Measurements from ENCODE around the gene CPSF4. TPM values are rescaled to one million over a fixed set of nuclear protein-coding genes. Genes with fewer than 3 reads are reported as not detected.

The CPSF4 gene
- total and polyA plus RNA-seq, 12 donors = 12.6 to 21.7 (median 16.1) TPM

- Histone ChIP-seq H3K9me3 (no peaks in the 10 kb centered on the region), H3K4me1 (no peaks in the 10 kb centered on the region), H3K36me3 (peaks cover 3 to 100% (median 63%) of the 10 kb centered on the region in 9 donors), H3K27me3 (no peaks in the 10 kb centered on the region), H3K4me3 (no peak overlapping the region), H3K27ac (no peak overlapping the region)
- DNase-seq (no peak), ATAC-seq (no peak)
- no peak for TF ChIP-seq CTCF (IDR thresholded peaks at IDR 0.05)
- intact Hi-C loops (cut with DNase I) = loop anchor here in 2 of 10 donors (10.0 kb wide), 2 partner anchors 53 to 373 kb away; no protein-coding TSS in a partner anchor
- 92 to 94% methylated on average over 9 of the region's 9 CpGs for WGBS, 2 donors
These were observed 20.5 kb upstream of the CPSF4 start for GRCh38 chr7:99418260-99418659.

GRCh38 chr7:99419323-99420021 is 19.3 kb upstream of the CPSF4 start:
- 90% methylated on average over 28 to 29 of the region's 29 CpGs for WGBS, 2 donors
- no peak for TF ChIP-seq CTCF (IDR thresholded peaks at IDR 0.05)
- ATAC-seq = peak in 2 of 8 donors; percentile 10 to 37
- intact Hi-C loops (cut with DNase I) = loop anchor here in 2 of 10 donors (10.0 kb wide), 2 partner anchors 55 to 375 kb away; no protein-coding TSS in a partner anchor
- no peak overlapping the region for H3K27ac ChIP-seq
- no peaks in the 10 kb centered on the region for H3K9me3 ChIP-seq
- no peak overlapping the region for H3K4me3 ChIP-seq
- H3K36me3 ChIP-seq = peaks cover 3 to 100% (median 63%) of the 10 kb centered on the region in 9 donors
- no peaks in the 10 kb centered on the region for H3K27me3 ChIP-seq
- no peaks in the 10 kb centered on the region for H3K4me1 ChIP-seq
- DNase-seq = no peak

- ATAC-seq = no peak
- TF ChIP-seq CTCF (IDR thresholded peaks at IDR 0.05) = no peak
- intact Hi-C loops (cut with DNase I) = no loop called here
- Histone ChIP-seq H3K4me1 (no peaks in the 10 kb centered on the region), H3K36me3 (peaks cover 3 to 100% (median 63%) of the 10 kb centered on the region in 9 donors), H3K9me3 (no peaks in the 10 kb centered on the region), H3K27ac (no peak overlapping the region), H3K4me3 (no peak overlapping the region), H3K27me3 (no peaks in the 10 kb centered on the region)
- DNase-seq = no peak
- WGBS, 2 donors = 87 to 94% methylated on average over 5 of the region's 5 CpGs
These were observed 18.5 kb upstream of the CPSF4 start for GRCh38 chr7:99420213-99420612.

- DNase-seq = no peak
- 91 to 92% methylated on average over 7 of the region's 7 CpGs for WGBS, 2 donors
- Histone ChIP-seq H3K4me3 (no peak overlapping the region), H3K9me3 (no peaks in the 10 kb centered on the region), H3K27ac (no peak overlapping the region), H3K27me3 (no peaks in the 10 kb centered on the region), H3K4me1 (no peaks in the 10 kb centered on the region), H3K36me3 (peaks cover 3 to 98% (median 58%) of the 10 kb centered on the region in 9 donors)
- no peak for TF ChIP-seq CTCF (IDR thresholded peaks at IDR 0.05)
- ATAC-seq = no peak
- intact Hi-C loops (cut with DNase I) = no loop called here
These were observed 17.8 kb upstream of the CPSF4 start for GRCh38 chr7:99420986-99421385.
